ENCODE results near the gene DNASE1L1.

Gene DNASE1L1

GRCh38 chrX:154354516-154354915 is 54.5 kb downstream of the DNASE1L1 start:
- Histone ChIP-seq H3K4me2 (ENCODE audit: low read depth, low read length, poor library complexity, severe bottlenecking) (no peak overlapping the region), H3K27me3 (ENCODE audit: insufficient read depth, low read length, poor library complexity, severe bottlenecking) (no peaks in the 10 kb centered on the region), H3K4me3 (ENCODE audit: low read length, poor library complexity, severe bottlenecking) (no peak overlapping the region), H3K9ac (ENCODE audit: low read depth, low read length, poor library complexity, severe bottlenecking) (no peak overlapping the region), H3K79me2 (ENCODE audit: insufficient read depth, low read length) (peaks cover 8% of the 10 kb centered on the region; the same call in 1 of the 2 replicates), H3K4me1 (ENCODE audit: insufficient read depth, low read length, poor library complexity, severe bottlenecking) (no peaks in the 10 kb centered on the region), H3F3A (ENCODE audit: low read depth) (no peaks in the 10 kb centered on the region), H3K9me2 (replicated peaks; ENCODE audit: low read depth, low read length) (no peaks in the 10 kb centered on the region), H4K20me1 (ENCODE audit: insufficient read depth, low read length, poor library complexity, severe bottlenecking) (peaks cover 5% of the 10 kb centered on the region), H2AFZ (ENCODE audit: low read length) (no peak overlapping the region), H3K9me3 (ENCODE audit: insufficient read depth, low read depth, low read length) (no peaks in the 10 kb centered on the region), H3K36me3 (ENCODE audit: insufficient read depth, low read length) (peaks cover 88% of the 10 kb centered on the region; the same call in 1 of the 2 replicates)
- TF ChIP-seq CTCF (conservative IDR thresholded peaks at IDR 0.05; ENCODE audit: low read length): no peak
- TF ChIP-seq EZH2phosphoT487 (IDR thresholded peaks at IDR 0.05; ENCODE audit: borderline replicate concordance): no peak

- Histone ChIP-seq H3K4me3 (ENCODE audit: low read length, poor library complexity, severe bottlenecking) (no peak overlapping the region), H2AFZ (ENCODE audit: low read length) (no peak overlapping the region), H3K9me3 (ENCODE audit: insufficient read depth, low read depth, low read length) (no peaks in the 10 kb centered on the region), H3K36me3 (ENCODE audit: insufficient read depth, low read length) (peaks cover 88% of the 10 kb centered on the region; the same call in 1 of the 2 replicates), H3K4me1 (ENCODE audit: insufficient read depth, low read length, poor library complexity, severe bottlenecking) (no peaks in the 10 kb centered on the region), H4K20me1 (ENCODE audit: insufficient read depth, low read length, poor library complexity, severe bottlenecking) (peaks cover 4% of the 10 kb centered on the region), H3K4me2 (ENCODE audit: low read depth, low read length, poor library complexity, severe bottlenecking) (no peak overlapping the region), H3K9ac (ENCODE audit: low read depth, low read length, poor library complexity, severe bottlenecking) (no peak overlapping the region), H3K79me2 (ENCODE audit: insufficient read depth, low read length) (peaks cover 6% of the 10 kb centered on the region; the same call in 1 of the 2 replicates), H3F3A (ENCODE audit: low read depth) (no peaks in the 10 kb centered on the region), H3K9me2 (replicated peaks; ENCODE audit: low read depth, low read length) (no peaks in the 10 kb centered on the region), H3K27me3 (ENCODE audit: insufficient read depth, low read length, poor library complexity, severe bottlenecking) (no peaks in the 10 kb centered on the region)
- no peak for TF ChIP-seq CTCF (conservative IDR thresholded peaks at IDR 0.05; ENCODE audit: low read length)
- no peak for TF ChIP-seq EZH2phosphoT487 (IDR thresholded peaks at IDR 0.05; ENCODE audit: borderline replicate concordance)
Measured at GRCh38 chrX:154354013-154354412, 55.0 kb downstream of the DNASE1L1 start.

GRCh38 chrX:154353172-154353843 is 55.7 kb downstream of the DNASE1L1 start:
- Histone ChIP-seq H3K9ac (ENCODE audit: low read depth, low read length, poor library complexity, severe bottlenecking) (no peak overlapping the region), H3K27me3 (ENCODE audit: insufficient read depth, low read length, poor library complexity, severe bottlenecking) (no peaks in the 10 kb centered on the region), H3K9me2 (replicated peaks; ENCODE audit: low read depth, low read length) (no peaks in the 10 kb centered on the region), H3K4me2 (ENCODE audit: low read depth, low read length, poor library complexity, severe bottlenecking) (no peak overlapping the region), H4K20me1 (ENCODE audit: insufficient read depth, low read length, poor library complexity, severe bottlenecking) (no peaks in the 10 kb centered on the region), H3K9me3 (ENCODE audit: insufficient read depth, low read depth, low read length) (no peaks in the 10 kb centered on the region), H3K4me3 (ENCODE audit: low read length, poor library complexity, severe bottlenecking) (no peak overlapping the region), H2AFZ (ENCODE audit: low read length) (no peak overlapping the region), H3K36me3 (ENCODE audit: insufficient read depth, low read length) (peaks cover 84% of the 10 kb centered on the region; the same call in 1 of the 2 replicates), H3F3A (ENCODE audit: low read depth) (no peaks in the 10 kb centered on the region), H3K4me1 (ENCODE audit: insufficient read depth, low read length, poor library complexity, severe bottlenecking) (no peaks in the 10 kb centered on the region), H3K79me2 (ENCODE audit: insufficient read depth, low read length) (peaks cover 1% of the 10 kb centered on the region; the same call in 1 of the 2 replicates)
- TF ChIP-seq EZH2phosphoT487 (IDR thresholded peaks at IDR 0.05; ENCODE audit: borderline replicate concordance) (no peak), CTCF (conservative IDR thresholded peaks at IDR 0.05; ENCODE audit: low read length) (no peak)
